KMS-11 (cell line): ENCODE results near the gene LIPK.
A peak's percentile ranks its signal among the peaks of the same experiment; 100 is the strongest.
"Not testable (repeated sequence)": the region's sequence is repeated elsewhere in the genome, so short reads cannot be mapped to it uniquely, and the experiment has no call there.

Source experiments
- H2AFZ ChIP-seq: fragments of 200-600 bp; sonication (generic); 2 replicates; pipeline ENCODE4 v1.6.1; 2016; ENCODE audit warnings: antibody characterized with exemption, mixed run types, low read depth
- H3K27ac ChIP-seq: fragments of 200-600 bp; sonication (generic); 2 replicates; pipeline ENCODE4 v1.6.1; 2016; ENCODE audit warnings: mild to moderate bottlenecking, mixed run types
- H3K27me3 ChIP-seq: fragments of 200-600 bp; sonication (generic); 2 replicates; pipeline ENCODE4 v1.6.1; 2017; ENCODE audit warnings: mild to moderate bottlenecking, low read depth, mixed run types, moderate library complexity; ENCODE audit not compliant: insufficient read depth
- H3K36me3 ChIP-seq: fragments of 200-600 bp; sonication (generic); 2 replicates; pipeline ENCODE4 v1.6.1; 2017; ENCODE audit warnings: mild to moderate bottlenecking, mixed run types; ENCODE audit not compliant: insufficient read depth
- H3K4me1 ChIP-seq: fragments of 200-600 bp; sonication (generic); 2 replicates; pipeline ENCODE4 v1.6.1; 2016; ENCODE audit warnings: mild to moderate bottlenecking, low read depth, mixed run types; ENCODE audit not compliant: poor library complexity, severe bottlenecking
- H3K4me2 ChIP-seq: fragments of 200-600 bp; sonication (generic); 2 replicates; pipeline ENCODE4 v1.7.0; 2016; ENCODE audit warnings: mild to moderate bottlenecking, mixed run types
- H3K4me3 ChIP-seq: fragments of 200-600 bp; sonication (generic); IDR thresholded peaks from 2 replicates; pipeline ENCODE4 v1.6.1; 2017; ENCODE audit warnings: low read depth, low read length, mixed read lengths; ENCODE audit not compliant: insufficient read depth
- H3K79me2 ChIP-seq: fragments of 200-600 bp; sonication (generic); 2 replicates; pipeline ENCODE4 v1.6.1; 2016; ENCODE audit warnings: low read depth, mixed run types; ENCODE audit not compliant: insufficient read depth
- H3K9ac ChIP-seq: fragments of 200-600 bp; sonication (generic); 2 replicates; pipeline ENCODE4 v1.6.1; 2016; ENCODE audit warnings: mild to moderate bottlenecking, mixed run types
- H4K20me1 ChIP-seq: fragments of 200-600 bp; sonication (generic); 2 replicates; pipeline ENCODE4 v1.6.1; 2016; ENCODE audit warnings: mild to moderate bottlenecking, mixed run types; ENCODE audit not compliant: insufficient read depth
- TF ChIP-seq, protein P1 (sequence below): fragments of 200-600 bp; sonication (generic); conservative IDR thresholded peaks from 2 replicates; pipeline ENCODE4 v1.6.1; 2017; ENCODE audit warnings: low read depth, mild to moderate bottlenecking, antibody characterized with exemption, low read length, moderate library complexity, mixed read lengths

LIPK gene

GRCh38 chr10:88733215-88733614 lies 27.2 kb downstream of the LIPK start:
- Histone ChIP-seq H3K9ac (no peak overlapping the region), H3K4me3 (no peak overlapping the region), H4K20me1 (no peaks in the 10 kb centered on the region), H3K4me2 (peak overlapping the region; percentile 40), H3K79me2 (no peaks in the 10 kb centered on the region), H3K27ac (no peak overlapping the region), H3K27me3 (no peaks in the 10 kb centered on the region), H3K4me1 (peaks cover 12% of the 10 kb centered on the region), H2AFZ (peak overlapping the region; percentile 43), H3K36me3 (no peaks in the 10 kb centered on the region)
- TF ChIP-seq, protein P1, sequence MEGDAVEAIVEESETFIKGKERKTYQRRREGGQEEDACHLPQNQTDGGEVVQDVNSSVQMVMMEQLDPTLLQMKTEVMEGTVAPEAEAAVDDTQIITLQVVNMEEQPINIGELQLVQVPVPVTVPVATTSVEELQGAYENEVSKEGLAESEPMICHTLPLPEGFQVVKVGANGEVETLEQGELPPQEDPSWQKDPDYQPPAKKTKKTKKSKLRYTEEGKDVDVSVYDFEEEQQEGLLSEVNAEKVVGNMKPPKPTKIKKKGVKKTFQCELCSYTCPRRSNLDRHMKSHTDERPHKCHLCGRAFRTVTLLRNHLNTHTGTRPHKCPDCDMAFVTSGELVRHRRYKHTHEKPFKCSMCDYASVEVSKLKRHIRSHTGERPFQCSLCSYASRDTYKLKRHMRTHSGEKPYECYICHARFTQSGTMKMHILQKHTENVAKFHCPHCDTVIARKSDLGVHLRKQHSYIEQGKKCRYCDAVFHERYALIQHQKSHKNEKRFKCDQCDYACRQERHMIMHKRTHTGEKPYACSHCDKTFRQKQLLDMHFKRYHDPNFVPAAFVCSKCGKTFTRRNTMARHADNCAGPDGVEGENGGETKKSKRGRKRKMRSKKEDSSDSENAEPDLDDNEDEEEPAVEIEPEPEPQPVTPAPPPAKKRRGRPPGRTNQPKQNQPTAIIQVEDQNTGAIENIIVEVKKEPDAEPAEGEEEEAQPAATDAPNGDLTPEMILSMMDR, result no peak

GRCh38 chr10:88735661-88736060 lies 29.6 kb downstream of the LIPK start:
- no peak overlapping the region for H2AFZ ChIP-seq

DNA sequence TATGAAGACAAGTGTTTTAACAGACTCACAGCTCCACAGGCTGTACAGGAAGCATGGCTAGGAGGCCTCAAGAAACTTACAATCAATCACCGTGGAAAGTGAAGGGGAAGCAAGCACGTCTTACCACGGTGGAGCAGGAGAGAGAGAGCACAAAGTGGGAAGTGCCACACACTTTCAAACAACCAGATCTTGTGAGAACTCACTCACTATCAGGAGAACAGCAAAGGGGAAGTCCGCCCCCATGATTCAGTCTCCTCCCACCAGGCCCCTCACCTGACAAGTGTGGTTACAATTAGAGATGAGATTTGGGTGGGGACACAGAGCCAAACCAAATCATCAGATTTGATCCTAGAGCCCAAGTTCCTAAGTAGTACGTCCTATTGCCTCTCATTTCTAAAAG lies 35.9 kb downstream of the LIPK start:
- H3K4me1 ChIP-seq, H2AFZ ChIP-seq, H3K27ac ChIP-seq, H3K36me3 ChIP-seq, H3K4me2 ChIP-seq, H3K27me3 ChIP-seq, H3K9ac ChIP-seq, H4K20me1 ChIP-seq, H3K4me3 ChIP-seq, H3K79me2 ChIP-seq: not testable (repeated sequence)

More at GRCh38 chr10:88735661-88736060, 29.6 kb downstream of the LIPK start:
- Histone ChIP-seq H3K4me3 (no peak overlapping the region), H3K9ac (no peak overlapping the region), H3K36me3 (no peaks in the 10 kb centered on the region), H3K4me1 (peaks cover 12% of the 10 kb centered on the region), H3K27ac (no peak overlapping the region), H3K4me2 (no peak overlapping the region), H3K79me2 (no peaks in the 10 kb centered on the region), H3K27me3 (no peaks in the 10 kb centered on the region), H4K20me1 (no peaks in the 10 kb centered on the region)
- TF ChIP-seq, protein P1, result no peak

DNA sequence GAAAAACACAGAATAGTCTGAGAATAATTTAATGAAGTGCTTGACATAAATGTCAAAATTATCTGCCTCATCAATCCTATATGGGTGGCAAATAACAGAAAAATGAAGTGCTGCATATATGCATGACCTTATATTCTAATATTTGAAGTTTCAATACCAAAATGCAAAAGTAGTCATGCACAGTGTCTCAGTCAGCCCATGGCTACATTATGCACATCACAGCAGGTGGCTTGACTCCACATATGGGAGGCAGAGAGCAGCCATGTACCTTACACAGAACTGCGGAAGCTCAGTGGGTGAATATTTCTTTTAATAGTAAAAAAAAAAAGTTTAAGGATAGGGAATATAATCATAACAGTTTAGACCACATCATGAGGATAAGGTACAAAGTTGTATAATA lies 36.4 kb downstream of the LIPK start:
- H3K36me3 ChIP-seq, result no peaks in the 10 kb centered on the region
- no peaks in the 10 kb centered on the region for H3K27me3 ChIP-seq
- no peak overlapping the region for H3K4me2 ChIP-seq
- no peak overlapping the region for H3K27ac ChIP-seq
- TF ChIP-seq, protein P1, result no peak
- no peaks in the 10 kb centered on the region for H3K4me1 ChIP-seq
- H3K79me2 ChIP-seq, result no peaks in the 10 kb centered on the region
- H2AFZ ChIP-seq, result no peak overlapping the region
- H3K9ac ChIP-seq, result no peak overlapping the region
- H3K4me3 ChIP-seq, result no peak overlapping the region
- H4K20me1 ChIP-seq, result no peaks in the 10 kb centered on the region

DNA sequence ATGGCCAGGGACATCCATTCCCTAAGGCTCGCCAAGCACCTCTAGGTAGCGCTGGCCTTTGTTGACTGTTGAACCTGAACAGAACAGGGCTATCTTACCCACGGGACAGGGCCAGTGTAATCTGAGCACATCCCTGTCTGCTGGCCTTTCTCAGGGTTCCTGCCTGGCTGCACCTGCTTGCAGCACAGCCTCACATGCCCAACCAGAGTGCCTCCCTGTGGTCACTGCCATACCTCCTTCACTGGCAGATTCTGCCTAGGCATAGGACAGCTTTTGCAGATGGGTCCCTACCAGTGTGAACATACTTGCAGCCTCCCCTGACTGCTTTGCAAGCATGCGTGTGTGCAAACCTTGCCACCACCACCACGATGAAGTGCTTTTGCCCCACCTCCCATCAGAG lies 38.0 kb downstream of the LIPK start:
- Histone ChIP-seq H4K20me1 (no peaks in the 10 kb centered on the region), H3K27ac (no peak overlapping the region), H3K79me2 (no peaks in the 10 kb centered on the region), H3K4me2 (no peak overlapping the region), H3K27me3 (no peaks in the 10 kb centered on the region), H3K4me3 (no peak overlapping the region), H3K36me3 (no peaks in the 10 kb centered on the region), H2AFZ (no peak overlapping the region), H3K9ac (no peak overlapping the region), H3K4me1 (no peaks in the 10 kb centered on the region)
- TF ChIP-seq, protein P1, result no peak
